HepG2 (cell line): ENCODE measurements around the gene IFITM5. TPM values are rescaled to one million over a fixed set of nuclear protein-coding genes. Genes with fewer than 3 reads are reported as not detected.

ENCODE experiments used
- ATAC-seq: fragments of 200-7000 bp; cut with Tn5 transposase; 3 replicates; pipeline ENCODE4 v1.9.1; 2020; ENCODE audit warnings: mild to moderate bottlenecking, moderate library complexity
- BruUV-seq: library from RNA; stranded (reverse); fragments of 400-500 nt; replicated peaks from 2 replicates; lab custom pipeline; 2021; lab: Mats Ljungman, UMichigan
- CTCF ChIA-PET: fragments of 300-600 bp; formaldehyde crosslinking; extraction: SDS; loops from one replicate; lab custom pipeline; 2021; ENCODE audit warnings: low total read pairs, inconsistent platforms, low intra/inter-chr PET ratio; lab: Yijun Ruan, JAX
- POLR2A ChIA-PET: fragments of 350-600 bp; sonication (Branson Sonifier 250); formaldehyde crosslinking; loops from one replicate; lab custom pipeline; 2020; ENCODE audit warnings: antibody characterized with exemption, inconsistent platforms; lab: Yijun Ruan, JAX
- DNase-seq: peaks from one replicate; pipeline ENCODE4 v3.0.0-alpha.2; 2015; ENCODE audit warnings: low spot score
- FAIRE-seq: peaks from 3 replicates; lab custom pipeline; 2011; peaks lifted over from hg19 to GRCh38; lab: Jason Lieb, UNC
- H2AFZ ChIP-seq: one replicate; pipeline ENCODE4 v1.6.1; 2011; ENCODE audit warnings: low read length, inconsistent platforms
- H3K27ac ChIP-seq: fragments of 300-600 bp; 3 replicates; pipeline ENCODE4 v1.8.0; 2011; ENCODE audit warnings: mixed run types, mild to moderate bottlenecking, mixed read lengths, low read length, inconsistent platforms; ENCODE audit not compliant: insufficient read depth; ENCODE audit errors: extremely low read length
- H3K27me3 ChIP-seq, 2 experiments: fragments of 200-600 bp in 1 of 2; 2 replicates in 1 of 2; 3 replicates in 1 of 2; pipeline versions ENCODE4 v1.6.0 to v1.8.0; 2011; ENCODE audit warnings: low read length in 2 of 2, mild to moderate bottlenecking in 2 of 2, moderate library complexity in 2 of 2, inconsistent platforms in 1 of 2; ENCODE audit not compliant: insufficient read depth in 2 of 2, control insufficient read depth in 1 of 2
- H3K36me3 ChIP-seq, 2 experiments: fragments of 200-600 bp in 1 of 2; replicated peaks in 1 of 2; 2 replicates in 1 of 2; 3 replicates in 1 of 2; pipeline versions ENCODE4 v1.5.1 to v1.8.0; 2011; ENCODE audit warnings: low read length in 2 of 2, inconsistent platforms in 1 of 2; ENCODE audit not compliant: insufficient read depth in 2 of 2, control insufficient read depth in 1 of 2
- H3K4me1 ChIP-seq: 2 replicates; pipeline ENCODE4 v1.5.1; 2012; ENCODE audit warnings: low read length, inconsistent platforms; ENCODE audit not compliant: insufficient read depth
- H3K4me2 ChIP-seq: 2 replicates; pipeline ENCODE4 v1.6.0; 2011; ENCODE audit warnings: low read depth, low read length, inconsistent platforms
- H3K4me3 ChIP-seq, 3 experiments: fragments of 200-600 bp in 1 of 3; sonication (generic), shearing (Covaris generic) in 1 of 3; replicated peaks in 1 of 3; 2 replicates each; pipeline ENCODE4 v1.5.1; 2011 to 2016; ENCODE audit warnings: low read length in 3 of 3, inconsistent platforms in 2 of 3, low read depth in 2 of 3, mild to moderate bottlenecking in 2 of 3, control low read depth in 1 of 3, mixed read lengths in 1 of 3; ENCODE audit not compliant: insufficient read depth in 1 of 3
- H3K79me2 ChIP-seq: one replicate; pipeline ENCODE4 v1.6.1; 2011; ENCODE audit warnings: low read length, inconsistent platforms; ENCODE audit not compliant: insufficient read depth
- H3K9ac ChIP-seq: 2 replicates; pipeline ENCODE4 v1.6.0; 2011; ENCODE audit warnings: mild to moderate bottlenecking, low read depth, low read length, inconsistent platforms; ENCODE audit not compliant: insufficient read depth
- H3K9me3 ChIP-seq: 2 replicates; pipeline ENCODE4 v1.5.1; 2012; ENCODE audit warnings: mild to moderate bottlenecking, low read length
- H4K20me1 ChIP-seq: 2 replicates; pipeline ENCODE4 v1.6.0; 2011; ENCODE audit warnings: inconsistent platforms, mild to moderate bottlenecking, low read length, moderate library complexity; ENCODE audit not compliant: insufficient read depth
- BRD4 ChIP-seq: sonication (generic); formaldehyde crosslinking; IDR thresholded peaks from 2 replicates; pipeline ENCODE4 v1.4.0; 2020; ENCODE audit warnings: missing genetic modification reagents
- GABPB1 ChIP-seq: IDR thresholded peaks from 2 replicates; pipeline ENCODE4 v1.6.1; 2016; ENCODE audit warnings: mild to moderate bottlenecking, missing genetic modification reagents, moderate library complexity, missing compliant biosample characterization
- SMYD3 ChIP-seq: sonication (generic); formaldehyde crosslinking; IDR thresholded peaks from 2 replicates; pipeline ENCODE4 v1.8.1; 2023; ENCODE audit warnings: mild to moderate bottlenecking, missing genetic modification reagents
- ZBTB20 ChIP-seq: sonication (generic); formaldehyde crosslinking; IDR thresholded peaks from 2 replicates; pipeline ENCODE4 v1.8.1; 2023; ENCODE audit warnings: missing genetic modification reagents, low read depth, mild to moderate bottlenecking, borderline replicate concordance
- ZBTB7A ChIP-seq: sonication (generic); formaldehyde crosslinking; IDR thresholded peaks from 2 replicates; pipeline ENCODE4 v1.8.0; 2022; ENCODE audit warnings: mild to moderate bottlenecking, missing genetic modification reagents
- ZFAT ChIP-seq: sonication (generic); formaldehyde crosslinking; conservative IDR thresholded peaks from 2 replicates; pipeline ENCODE4 v1.8.1; 2023; ENCODE audit warnings: missing genetic modification reagents, inconsistent platforms
- ZNF350 ChIP-seq: sonication (generic); formaldehyde crosslinking; IDR thresholded peaks from 2 replicates; pipeline ENCODE4 v1.4.0; 2020; ENCODE audit warnings: mild to moderate bottlenecking, low read depth, missing genetic modification reagents, borderline replicate concordance
- ZNF556 ChIP-seq: sonication (generic); formaldehyde crosslinking; IDR thresholded peaks from 2 replicates; pipeline ENCODE4 v1.4.0; 2020; ENCODE audit warnings: mild to moderate bottlenecking, missing genetic modification reagents, borderline replicate concordance
- ZNF678 ChIP-seq: sonication (generic); formaldehyde crosslinking; IDR thresholded peaks from 2 replicates; pipeline ENCODE4 v1.4.0; 2020; ENCODE audit warnings: mild to moderate bottlenecking, missing genetic modification reagents
- WGBS: methylation state at CpG from one replicate; pipeline ENCODE4 v1.1.6; 2017; ENCODE audit warnings: low lambda C conversion rate; 5-methylcytosine and 5-hydroxymethylcytosine counted together
- in situ Hi-C: cut with HindIII; loops from 2 replicates; pipeline ENCODE4 v1.10.0; 2017; ENCODE audit warnings: low pct_unique_long_range_greater_than_20kb; ENCODE audit not compliant: extremely low pct_ligation_motif_present
- intact Hi-C: fragments of 100-400 bp; cut with micrococcal nuclease; formaldehyde crosslinking; loops from one replicate; pipeline ENCODE4 v1.10.0; 2022; ENCODE audit not compliant: unreplicated experiment
- polyA plus RNA-seq, 8 experiments: library from polyadenylated mRNA; depleted of rRNA in 3 of 8; stranded (reverse) in 7 of 8; unstranded in 1 of 8; fragments of >200 nt; fragmentation: Illumina TruSeq in 4 of 8; extraction: Trizol in 4 of 8; gene quantifications; 2 replicates each; pipeline versions ENCODE4 v1.2.1 to v1.2.3, GENCODE V29; 2011 to 2016; ENCODE audit warnings: low read depth in 4 of 8, missing spikeins in 1 of 8, mixed read lengths in 1 of 8; ENCODE audit not compliant: insufficient read depth in 1 of 8
- total RNA-seq, 5 experiments: library from RNA; depleted of rRNA; stranded (reverse); fragments of >200 nt; fragmentation: Illumina TruSeq; extraction: Trizol; gene quantifications; 2 replicates each; pipeline ENCODE4 v1.2.3, GENCODE V29; 2016; ENCODE audit warnings: low read depth in 1 of 5
- TF ChIP-seq, protein P1 (sequence below): sonication (generic); formaldehyde crosslinking; IDR thresholded peaks from 2 replicates; pipeline ENCODE4 v1.5.0; 2020; ENCODE audit warnings: mild to moderate bottlenecking, missing genetic modification reagents, moderate library complexity
- TF ChIP-seq, protein P2 (sequence below): IDR thresholded peaks from 2 replicates; pipeline ENCODE4 v1.6.1; 2016

The IFITM5 gene
- total and polyA plus RNA-seq, 2 of the 13 experiments (the other 11 are each of a cell fraction or from before 2014, with no cell fraction given), result not detected

DNA sequence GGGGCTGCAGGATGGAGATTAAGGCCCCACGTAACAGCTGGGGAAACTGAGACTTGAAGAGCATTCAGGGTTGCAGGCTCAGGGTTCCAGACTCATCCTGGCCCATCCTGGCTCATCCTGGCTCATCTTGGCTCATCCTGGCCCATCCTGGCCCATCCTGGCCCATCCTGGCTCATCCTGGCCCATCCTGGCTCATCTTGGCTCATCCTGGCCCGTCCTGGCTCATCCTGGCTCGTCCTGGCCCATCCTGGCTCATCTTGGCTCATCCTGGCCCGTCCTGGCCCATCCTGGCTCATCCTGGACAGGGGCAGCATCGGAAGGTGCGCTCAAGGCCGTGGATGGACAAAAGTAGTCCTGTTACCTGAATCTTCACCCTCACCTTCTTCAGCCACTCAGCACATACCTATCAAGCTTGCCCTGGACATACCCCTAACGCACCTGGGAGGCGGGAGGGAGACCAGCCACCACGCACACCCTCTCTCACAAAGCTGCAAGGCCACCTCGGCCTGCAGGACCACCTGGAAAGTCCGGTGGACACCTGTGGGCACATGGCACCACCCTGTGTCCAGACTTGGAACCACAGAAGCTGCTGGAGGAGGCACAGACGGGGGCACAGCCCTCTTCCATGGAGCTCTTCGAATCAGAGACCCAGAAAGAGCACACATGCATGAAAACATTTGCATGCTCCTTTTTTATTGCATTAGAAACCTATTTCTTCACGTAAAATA, 41.4 kb downstream of the IFITM5 start (continued):
- TF ChIP-seq ZFAT (CRISPR knock-in tag), result no peak
- TF ChIP-seq ZNF350 (CRISPR knock-in tag), result peak; percentile 21; the same call in 1 of the 2 replicates
- TF ChIP-seq ZNF678 (CRISPR knock-in tag), result no peak
- TF ChIP-seq, protein P1, sequence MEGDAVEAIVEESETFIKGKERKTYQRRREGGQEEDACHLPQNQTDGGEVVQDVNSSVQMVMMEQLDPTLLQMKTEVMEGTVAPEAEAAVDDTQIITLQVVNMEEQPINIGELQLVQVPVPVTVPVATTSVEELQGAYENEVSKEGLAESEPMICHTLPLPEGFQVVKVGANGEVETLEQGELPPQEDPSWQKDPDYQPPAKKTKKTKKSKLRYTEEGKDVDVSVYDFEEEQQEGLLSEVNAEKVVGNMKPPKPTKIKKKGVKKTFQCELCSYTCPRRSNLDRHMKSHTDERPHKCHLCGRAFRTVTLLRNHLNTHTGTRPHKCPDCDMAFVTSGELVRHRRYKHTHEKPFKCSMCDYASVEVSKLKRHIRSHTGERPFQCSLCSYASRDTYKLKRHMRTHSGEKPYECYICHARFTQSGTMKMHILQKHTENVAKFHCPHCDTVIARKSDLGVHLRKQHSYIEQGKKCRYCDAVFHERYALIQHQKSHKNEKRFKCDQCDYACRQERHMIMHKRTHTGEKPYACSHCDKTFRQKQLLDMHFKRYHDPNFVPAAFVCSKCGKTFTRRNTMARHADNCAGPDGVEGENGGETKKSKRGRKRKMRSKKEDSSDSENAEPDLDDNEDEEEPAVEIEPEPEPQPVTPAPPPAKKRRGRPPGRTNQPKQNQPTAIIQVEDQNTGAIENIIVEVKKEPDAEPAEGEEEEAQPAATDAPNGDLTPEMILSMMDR (CRISPR knock-in tag), result peak; percentile 86
- 0 out of 2 replicates have a peak, but pooled peaks have one; percentile 10 for TF ChIP-seq GABPB1 (CRISPR knock-in tag)
- TF ChIP-seq ZBTB7A (CRISPR knock-in tag), result peak; percentile 57; the same call in 1 of the 2 replicates
- TF ChIP-seq, all 625 proteins: peak for 10

- Histone ChIP-seq H3K4me3 (no peak overlapping the region), H3K79me2 (no peaks in the 10 kb centered on the region), H3K27ac (no peak overlapping the region), H3K4me2 (peak overlapping the region; percentile 35), H4K20me1 (no peaks in the 10 kb centered on the region), H3K4me1 (peaks cover 8% of the 10 kb centered on the region; the same call in 1 of the 2 replicates), H3K36me3 (peaks cover 10 to 14% of the 10 kb centered on the region in 2 experiments; a peak in 3 of 5 replicates), H3K27me3 (peaks cover 0 to 7% of the 10 kb centered on the region in 2 experiments; a peak in 1 of 5 replicates), H3K9ac (no peak overlapping the region), H2AFZ (no peak overlapping the region), H3K9me3 (no peaks in the 10 kb centered on the region)
- DNase-seq, result no peak
- CTCF ChIA-PET, result no interaction called here
- ATAC-seq, result no peak
- in situ Hi-C loops, result no loop called here
- no TSS peak for BruUV-seq
- POLR2A ChIA-PET, result no interaction called here
- FAIRE-seq, result no peak
- WGBS, result 25% methylated on average over 9 of the region's 14 CpGs
- intact Hi-C loops, result no loop called here
- TF ChIP-seq, protein P2, sequence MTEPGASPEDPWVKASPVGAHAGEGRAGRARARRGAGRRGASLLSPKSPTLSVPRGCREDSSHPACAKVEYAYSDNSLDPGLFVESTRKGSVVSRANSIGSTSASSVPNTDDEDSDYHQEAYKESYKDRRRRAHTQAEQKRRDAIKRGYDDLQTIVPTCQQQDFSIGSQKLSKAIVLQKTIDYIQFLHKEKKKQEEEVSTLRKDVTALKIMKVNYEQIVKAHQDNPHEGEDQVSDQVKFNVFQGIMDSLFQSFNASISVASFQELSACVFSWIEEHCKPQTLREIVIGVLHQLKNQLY (CRISPR knock-in tag), result no peak
- TF ChIP-seq ZBTB20 (CRISPR knock-in tag) (no peak), ZNF556 (CRISPR knock-in tag) (no peak), SMYD3 (CRISPR knock-in tag) (no peak), BRD4 (CRISPR knock-in tag) (no peak)
Observed at GRCh38 chr11:256952-257737, 42.2 kb downstream of the IFITM5 start.
